Gastroesophageal sphincter (tissue), 3 donors: ENCODE results near the gene SPTBN2.

Source experiments
- CTCF ChIP-seq, 4 experiments: fragments of 200-600 bp in 2 of 4; fragments of 450-650 bp in 2 of 4; sonication (generic) in 1 of 4; IDR thresholded peaks; one replicate each; pipeline ENCODE4 v1.5.1; 2017 to 2019; ENCODE audit warnings: antibody characterized with exemption in 4 of 4, mild to moderate bottlenecking in 2 of 4, moderate library complexity in 2 of 4
- EP300 ChIP-seq: sonication (generic); formaldehyde crosslinking; IDR thresholded peaks from one replicate; pipeline ENCODE4 v1.6.1; 2017; ENCODE audit warnings: antibody characterized with exemption, mild to moderate bottlenecking
- POLR2A ChIP-seq, 2 donors: fragments of 450-650 bp; IDR thresholded peaks; one replicate each; pipeline ENCODE4 v1.6.1; 2017; ENCODE audit warnings: antibody characterized with exemption in 2 of 2, mild to moderate bottlenecking in 2 of 2, moderate library complexity in 1 of 2
- POLR2AphosphoS5 ChIP-seq: sonication (generic); formaldehyde crosslinking; IDR thresholded peaks from one replicate; pipeline ENCODE4 v1.6.1; 2017; ENCODE audit warnings: antibody characterized with exemption

DNA sequence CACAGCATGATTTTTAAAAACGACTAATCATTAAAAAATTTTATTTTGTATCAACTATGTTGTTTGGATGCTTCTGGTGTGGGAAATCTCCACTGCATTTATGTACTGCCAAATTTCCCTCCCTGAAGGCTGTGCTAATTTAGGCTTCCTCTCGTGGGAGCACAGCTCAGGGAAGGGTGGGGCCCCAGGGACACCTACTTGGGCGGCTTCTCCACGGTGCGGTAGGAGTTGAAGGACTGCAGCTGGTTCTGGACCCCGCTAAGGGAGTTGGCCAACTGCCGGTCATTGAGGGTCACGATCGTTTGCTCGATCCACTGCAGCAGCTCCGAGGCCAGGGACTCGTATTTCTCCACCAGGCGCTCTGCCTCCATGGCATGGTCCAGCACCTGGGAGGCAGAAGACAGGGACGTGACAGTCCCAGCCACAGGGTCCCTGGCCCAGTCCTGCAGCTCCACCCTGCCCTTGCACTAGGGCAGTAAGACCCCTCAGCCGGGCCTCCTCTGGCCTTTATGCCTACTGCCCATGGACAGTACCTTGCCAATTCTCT is 18.6 kb downstream of the SPTBN2 start:
- TF ChIP-seq CTCF (IDR thresholded peaks at IDR 0.05) (no peak), POLR2A (IDR thresholded peaks at IDR 0.05) (no peak), POLR2AphosphoS5 (no peak), EP300 (no peak)
